Fibroblast of villous mesenchyme (primary cell): ENCODE data around the gene MAPK8IP3. TPM values are rescaled to one million over a fixed set of nuclear protein-coding genes. Genes with fewer than 3 reads are reported as not detected.

ENCODE experiments used
- DNase-seq: peaks from one replicate; pipeline ENCODE4 v3.0.0-alpha.2; 2010; ENCODE audit warnings: low read depth
- H3K4me3 ChIP-seq: 2 replicates; pipeline ENCODE4 v1.5.1; 2011; ENCODE audit warnings: low read depth, mild to moderate bottlenecking, low read length
- total RNA-seq: library from RNA; depleted of rRNA; stranded (reverse); fragments of >200 nt; gene quantifications from 2 replicates; pipeline ENCODE4 v1.2.3, GENCODE V29; 2012
- TF ChIP-seq, protein P1 (sequence below): IDR thresholded peaks from 2 replicates; pipeline ENCODE4 v1.5.1; 2012; ENCODE audit warnings: low read depth, mild to moderate bottlenecking, low read length; ENCODE audit not compliant: insufficient read depth

The MAPK8IP3 gene
- total RNA-seq, 1 donor = 37.1 TPM

DNA sequence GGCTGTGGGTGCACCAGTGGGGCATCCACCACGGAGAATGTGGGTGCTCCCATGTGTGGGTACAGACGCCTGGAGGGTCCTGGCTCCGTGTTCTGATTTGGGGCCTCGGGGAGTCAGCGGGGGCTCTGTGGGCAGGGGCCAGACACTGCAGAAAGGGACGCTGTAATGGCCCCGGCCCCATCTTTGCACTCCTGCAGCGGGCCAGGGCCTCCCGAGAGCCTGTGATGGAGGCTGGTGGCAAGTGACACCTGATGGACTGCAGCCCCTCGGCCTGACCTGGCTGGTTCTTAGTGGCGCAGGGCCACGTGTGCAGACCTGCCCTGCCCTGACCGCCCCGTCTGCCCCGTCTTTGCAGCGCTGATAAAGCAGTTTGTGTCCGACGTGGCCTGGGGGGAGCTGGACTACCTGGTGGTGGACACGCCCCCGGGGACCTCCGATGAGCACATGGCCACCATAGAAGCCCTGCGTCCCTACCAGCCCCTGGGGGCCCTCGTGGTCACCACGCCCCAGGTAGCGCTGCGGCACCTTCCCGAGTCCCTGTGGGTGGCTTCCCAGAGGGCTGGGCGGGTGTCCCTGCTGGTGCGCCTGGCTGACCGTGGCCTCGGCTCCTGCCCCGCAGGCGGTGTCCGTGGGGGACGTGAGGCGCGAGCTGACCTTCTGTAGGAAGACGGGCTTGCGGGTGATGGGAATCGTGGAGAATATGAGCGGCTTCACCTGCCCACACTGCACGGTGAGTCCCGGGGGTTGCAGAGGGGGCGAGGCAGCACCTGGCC, 81.5 kb downstream of the MAPK8IP3 start:
- no peak for DNase-seq
- no peak overlapping the region for H3K4me3 ChIP-seq
- TF ChIP-seq, protein P1, sequence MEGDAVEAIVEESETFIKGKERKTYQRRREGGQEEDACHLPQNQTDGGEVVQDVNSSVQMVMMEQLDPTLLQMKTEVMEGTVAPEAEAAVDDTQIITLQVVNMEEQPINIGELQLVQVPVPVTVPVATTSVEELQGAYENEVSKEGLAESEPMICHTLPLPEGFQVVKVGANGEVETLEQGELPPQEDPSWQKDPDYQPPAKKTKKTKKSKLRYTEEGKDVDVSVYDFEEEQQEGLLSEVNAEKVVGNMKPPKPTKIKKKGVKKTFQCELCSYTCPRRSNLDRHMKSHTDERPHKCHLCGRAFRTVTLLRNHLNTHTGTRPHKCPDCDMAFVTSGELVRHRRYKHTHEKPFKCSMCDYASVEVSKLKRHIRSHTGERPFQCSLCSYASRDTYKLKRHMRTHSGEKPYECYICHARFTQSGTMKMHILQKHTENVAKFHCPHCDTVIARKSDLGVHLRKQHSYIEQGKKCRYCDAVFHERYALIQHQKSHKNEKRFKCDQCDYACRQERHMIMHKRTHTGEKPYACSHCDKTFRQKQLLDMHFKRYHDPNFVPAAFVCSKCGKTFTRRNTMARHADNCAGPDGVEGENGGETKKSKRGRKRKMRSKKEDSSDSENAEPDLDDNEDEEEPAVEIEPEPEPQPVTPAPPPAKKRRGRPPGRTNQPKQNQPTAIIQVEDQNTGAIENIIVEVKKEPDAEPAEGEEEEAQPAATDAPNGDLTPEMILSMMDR = no peak

DNA sequence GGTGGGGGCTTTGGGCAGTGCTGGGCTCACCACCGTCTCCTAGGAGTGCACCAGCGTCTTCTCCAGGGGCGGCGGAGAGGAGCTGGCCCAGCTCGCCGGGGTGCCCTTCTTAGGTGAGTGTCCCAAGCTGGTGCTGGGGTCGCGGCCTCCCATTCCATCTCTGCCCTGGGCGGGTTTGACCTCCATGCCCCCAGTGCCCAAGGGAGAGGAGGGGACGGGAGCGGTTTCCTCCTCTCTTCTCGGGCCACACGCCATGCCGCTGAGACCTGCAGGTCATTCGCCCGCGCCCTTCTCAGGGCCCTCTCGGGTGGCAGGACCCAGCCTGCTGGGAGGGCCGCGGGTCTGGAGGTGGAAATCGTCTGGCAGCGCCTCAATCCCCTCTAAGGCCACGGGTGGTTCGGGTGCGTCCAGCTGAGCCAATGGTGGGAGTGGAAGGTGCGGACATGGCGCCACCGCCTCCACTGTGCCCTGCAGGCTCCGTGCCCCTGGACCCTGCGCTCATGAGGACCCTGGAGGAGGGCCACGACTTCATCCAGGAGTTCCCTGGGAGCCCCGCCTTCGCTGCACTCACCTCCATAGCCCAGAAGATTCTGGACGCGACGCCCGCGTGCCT, 82.2 kb downstream of the MAPK8IP3 start:
- H3K4me3 ChIP-seq = no peak overlapping the region
- DNase-seq = no peak
- TF ChIP-seq, protein P1 = no peak

DNA sequence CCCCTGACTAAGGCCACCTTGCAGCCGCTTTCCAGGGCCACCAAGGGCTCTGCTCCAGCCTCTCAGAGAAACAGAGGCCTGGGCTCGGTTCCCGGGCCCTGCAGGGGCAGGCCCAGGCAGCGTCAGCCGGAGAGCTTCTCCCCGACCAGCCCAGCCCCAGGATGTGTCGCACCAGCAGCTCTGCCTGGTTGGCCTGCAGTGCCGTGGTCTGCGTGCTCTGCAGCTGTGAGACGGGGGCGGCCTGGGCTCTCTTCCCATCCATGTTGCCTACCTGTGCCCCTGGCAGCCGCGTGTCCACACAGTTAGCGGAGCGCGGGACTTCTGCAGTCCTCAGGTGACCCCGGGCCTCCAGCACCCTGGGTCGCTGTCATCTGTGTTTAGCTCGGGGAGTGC, 82.7 kb downstream of the MAPK8IP3 start:
- TF ChIP-seq, protein P1 = no peak
- DNase-seq = no peak
- no peak overlapping the region for H3K4me3 ChIP-seq

DNA sequence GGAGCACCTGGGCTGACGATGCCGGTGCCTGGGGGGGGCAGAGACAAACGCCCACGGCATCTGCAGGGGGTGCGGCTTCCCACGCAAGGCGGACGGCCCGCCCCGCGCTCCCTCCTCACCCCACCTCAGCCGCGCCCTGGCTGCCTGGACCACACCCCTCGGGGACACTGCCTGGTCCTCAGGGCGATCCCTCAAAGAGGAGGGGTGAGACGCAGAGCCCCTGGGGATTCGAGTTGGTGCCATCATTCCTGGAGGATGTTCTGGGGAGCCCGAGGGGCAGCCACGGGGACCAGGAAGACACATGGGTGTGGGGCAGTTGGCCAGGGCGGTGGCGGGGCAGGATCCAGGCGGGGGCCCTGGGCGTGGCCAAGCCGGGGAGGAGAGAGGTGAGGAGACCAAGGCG, 83.6 kb downstream of the MAPK8IP3 start:
- no peak for DNase-seq
- TF ChIP-seq, protein P1 = no peak

DNA sequence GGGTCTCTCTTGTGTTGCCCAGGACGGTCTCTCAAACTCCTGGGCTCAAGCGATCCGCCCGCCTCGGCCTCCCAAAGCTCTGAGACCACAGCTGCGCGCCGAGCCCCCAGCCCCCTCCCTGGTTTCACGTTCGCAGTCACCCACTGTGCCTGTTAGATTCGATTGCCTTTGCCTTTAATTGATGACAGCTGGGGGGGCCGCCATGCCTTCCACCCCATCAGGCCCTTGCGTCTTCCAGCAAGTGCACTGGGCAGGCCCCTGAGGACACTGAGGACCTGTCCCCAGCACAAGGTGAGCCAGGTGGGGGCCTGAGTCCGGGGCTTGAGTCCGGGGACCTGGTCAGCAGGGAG, 84.2 kb downstream of the MAPK8IP3 start:
- TF ChIP-seq, protein P1 = no peak
- H3K4me3 ChIP-seq = no peak overlapping the region
- no peak for DNase-seq

More for the DNA sequence above, 83.6 kb downstream of the MAPK8IP3 start:
- H3K4me3 ChIP-seq = no peak overlapping the region

DNA sequence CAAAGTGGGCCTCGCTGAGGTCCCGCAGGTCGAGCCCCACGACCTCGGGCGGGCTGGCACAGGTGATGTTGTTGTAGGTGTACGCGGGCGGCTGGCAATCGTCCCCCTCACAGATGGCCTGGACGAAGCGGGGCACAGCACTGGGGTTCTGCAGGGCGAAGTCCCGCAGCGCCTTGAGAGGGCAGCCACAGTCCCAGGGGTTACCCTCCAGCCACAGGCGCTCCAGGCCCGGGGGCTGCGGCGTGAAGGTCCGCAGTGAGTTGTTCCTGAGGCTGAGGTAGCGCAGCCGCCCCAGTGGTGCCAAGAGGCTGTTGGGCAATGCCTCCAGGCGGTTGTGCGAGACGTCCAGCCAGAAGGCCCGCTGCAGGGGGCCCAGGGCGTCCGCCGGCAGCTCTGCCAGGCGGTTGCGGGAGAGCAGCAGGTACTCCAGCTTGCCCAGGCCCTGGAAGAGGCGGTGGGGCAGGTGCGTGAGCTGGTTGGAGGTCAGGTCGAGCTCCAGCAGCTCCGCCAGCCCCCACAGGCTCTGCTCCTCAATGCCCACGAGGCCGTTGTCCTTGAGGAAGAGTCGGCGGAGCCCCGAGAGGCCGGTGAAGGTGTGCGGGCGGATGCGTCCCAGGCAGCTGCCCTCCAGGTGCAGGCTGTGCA, 84.7 kb downstream of the MAPK8IP3 start:
- no peak for DNase-seq

More for the DNA sequence above, 84.7 kb downstream of the MAPK8IP3 start:
- TF ChIP-seq, protein P1 = no peak
- H3K4me3 ChIP-seq = no peak overlapping the region
